Measurements from ENCODE around the gene SLC7A11.

- TF ChIP-seq CTCF (IDR thresholded peaks at IDR 0.05), result no peak
- no peak for TF ChIP-seq EP300 (IDR thresholded peaks at IDR 0.05)
- no peak for TF ChIP-seq POLR2A (IDR thresholded peaks at IDR 0.05)
Observed at GRCh38 chr4:138200236-138200590, 41.9 kb downstream of the SLC7A11 start.

Measured in sigmoid colon (tissue), 4 donors.